Endothelial cell of umbilical vein (primary cell): ENCODE results near the gene ULK1. TPM values are rescaled to one million over a fixed set of nuclear protein-coding genes. Genes with fewer than 3 reads are reported as not detected.

ENCODE experiments used
- BruUV-seq: library from RNA; stranded (reverse); fragments of 400-500 nt; replicated peaks from 2 replicates; lab custom pipeline; 2021; lab: Mats Ljungman, UMichigan
- CTCF ChIA-PET: fragments of 300-600, 350-600 bp; sonication (Branson Sonifier 250); formaldehyde crosslinking; loops from one replicate; lab custom pipeline; 2021; ENCODE audit warnings: antibody characterized with exemption, inconsistent platforms; lab: Charles Lee
- POLR2A ChIA-PET: fragments of 300-600, 350-600 bp; sonication (Branson Sonifier 250); formaldehyde crosslinking; loops from one replicate; lab custom pipeline; 2021; ENCODE audit warnings: antibody characterized with exemption, inconsistent platforms; lab: Charles Lee
- DNase-seq: peaks from one replicate; pipeline ENCODE4 v3.0.0-alpha.2; 2011; ENCODE audit warnings: low read depth, low spot score
- FAIRE-seq: peaks from 2 replicates; lab custom pipeline; 2011; peaks lifted over from hg19 to GRCh38; lab: Jason Lieb, UNC
- H2AFZ ChIP-seq: 2 replicates; pipeline ENCODE4 v1.6.0; 2012; ENCODE audit warnings: low read depth, low read length, control low read depth, inconsistent platforms
- H3K27ac ChIP-seq: 2 replicates; pipeline ENCODE4 v1.5.1; 2011; ENCODE audit warnings: low read depth, mild to moderate bottlenecking, control low read depth, low read length, moderate library complexity; ENCODE audit not compliant: insufficient read depth
- H3K27me3 ChIP-seq, 2 experiments: 2 replicates each; pipeline versions ENCODE4 v1.6.0 to v1.6.1; 2011; ENCODE audit warnings: low read length in 2 of 2, mixed read lengths in 1 of 2; ENCODE audit not compliant: control insufficient read depth in 2 of 2, insufficient read depth in 2 of 2
- H3K36me3 ChIP-seq, 2 experiments: 2 replicates in 1 of 2; 3 replicates in 1 of 2; pipeline ENCODE4 v1.5.1; 2011; ENCODE audit warnings: low read length in 2 of 2, mild to moderate bottlenecking in 1 of 2, moderate library complexity in 1 of 2; ENCODE audit not compliant: control insufficient read depth in 2 of 2, insufficient read depth in 2 of 2; ENCODE audit errors: extremely low read depth in 1 of 2
- H3K4me1 ChIP-seq: 3 replicates; pipeline ENCODE4 v1.5.1; 2011; ENCODE audit warnings: mild to moderate bottlenecking, low read length; ENCODE audit not compliant: control insufficient read depth, insufficient read depth; ENCODE audit errors: extremely low read depth
- H3K4me2 ChIP-seq: 2 replicates; pipeline ENCODE4 v1.6.1; 2011; ENCODE audit warnings: low read length, control low read depth, mixed read lengths; ENCODE audit not compliant: insufficient read depth
- H3K4me3 ChIP-seq, 3 experiments: fragments of 200-600 bp in 1 of 3; sonication (generic), shearing (Covaris generic) in 1 of 3; replicated peaks in 1 of 3; 2 replicates each; pipeline ENCODE4 v1.5.1; 2011 to 2016; ENCODE audit warnings: control low read depth in 3 of 3, low read length in 3 of 3, mild to moderate bottlenecking in 2 of 3, inconsistent platforms in 1 of 3, low read depth in 1 of 3, moderate library complexity in 1 of 3; ENCODE audit not compliant: insufficient read depth in 1 of 3
- H3K79me2 ChIP-seq: 2 replicates; pipeline ENCODE4 v1.6.0; 2012; ENCODE audit warnings: low read length, inconsistent platforms; ENCODE audit not compliant: control insufficient read depth, insufficient read depth
- H3K9ac ChIP-seq: replicated peaks from 2 replicates; pipeline ENCODE3; 2011; ENCODE audit warnings: low read length, control low read depth; ENCODE audit not compliant: insufficient read depth; ENCODE audit errors: extremely low read depth
- H3K9me1 ChIP-seq: replicated peaks from 3 replicates; pipeline ENCODE4 v1.6.0; 2011; ENCODE audit warnings: mild to moderate bottlenecking, low read length; ENCODE audit not compliant: control insufficient read depth, insufficient read depth; ENCODE audit errors: extremely low read depth
- H3K9me3 ChIP-seq: replicated peaks from 2 replicates; pipeline ENCODE4 v1.5.1; 2012; ENCODE audit warnings: low read length, inconsistent platforms; ENCODE audit not compliant: control insufficient read depth, insufficient read depth
- H4K20me1 ChIP-seq: replicated peaks from 2 replicates; pipeline ENCODE3; 2011; ENCODE audit warnings: mild to moderate bottlenecking, low read length; ENCODE audit not compliant: control insufficient read depth, insufficient read depth; ENCODE audit errors: extremely low read depth
- EZH2 ChIP-seq: IDR thresholded peaks from 2 replicates; pipeline ENCODE4 v1.6.1; 2012; ENCODE audit warnings: borderline replicate concordance, low read depth, mild to moderate bottlenecking, moderate library complexity, low read length, inconsistent platforms; ENCODE audit not compliant: severe bottlenecking
- FOS ChIP-seq: IDR thresholded peaks from 2 replicates; pipeline ENCODE4 v1.6.1; 2011; ENCODE audit warnings: mild to moderate bottlenecking, low read length, moderate library complexity, borderline replicate concordance; ENCODE audit not compliant: insufficient read depth
- GATA2 ChIP-seq: IDR thresholded peaks from 2 replicates; pipeline ENCODE4 v1.7.0; 2011; ENCODE audit warnings: low read depth, mild to moderate bottlenecking, moderate library complexity, mixed read lengths, low read length; ENCODE audit not compliant: insufficient read length, insufficient read depth
- JUN ChIP-seq: IDR thresholded peaks from 2 replicates; pipeline ENCODE4 v1.6.1; 2011; ENCODE audit warnings: borderline replicate concordance, low read depth; ENCODE audit not compliant: insufficient read length, insufficient read depth
- MAX ChIP-seq: IDR thresholded peaks from 2 replicates; pipeline ENCODE4 v1.6.1; 2011; ENCODE audit not compliant: insufficient read depth, insufficient read length
- MYC ChIP-seq: IDR thresholded peaks from one replicate; pipeline ENCODE4 v1.6.1; 2011; ENCODE audit warnings: mild to moderate bottlenecking, low read depth, low read length
- POLR2A ChIP-seq: IDR thresholded peaks from 2 replicates; pipeline ENCODE4 v1.6.1; 2012; ENCODE audit warnings: low read depth, mild to moderate bottlenecking, control low read depth, low read length
- POLR2AphosphoS5 ChIP-seq: IDR thresholded peaks from 2 replicates; pipeline ENCODE4 v1.6.1; 2012; ENCODE audit warnings: low read depth, mild to moderate bottlenecking, control low read depth, low read length, moderate library complexity; ENCODE audit not compliant: insufficient read depth
- dilution Hi-C: fragments of 300-500 bp; cut with MboI; formaldehyde crosslinking; loops from one replicate; pipeline ENCODE4 v1.15.0; 2019; ENCODE audit warnings: low sequenced_read_pairs; ENCODE audit not compliant: extremely low pct_ligation_motif_present
- intact Hi-C: fragments of 100-400 bp; cut with micrococcal nuclease; formaldehyde crosslinking; loops from one replicate; pipeline ENCODE4 v1.10.0; 2022
- polyA plus RNA-seq, 4 experiments: library from polyadenylated mRNA; depleted of rRNA in 3 of 4; stranded (reverse) in 3 of 4; unstranded in 1 of 4; fragments of >200 nt; gene quantifications; 2 replicates each; pipeline versions ENCODE4 v1.2.1 to v1.2.3, GENCODE V29; 2011 to 2012; ENCODE audit warnings: missing spikeins in 1 of 4
- total RNA-seq: library from RNA; stranded (reverse); gene quantifications from 2 replicates; pipeline ENCODE4 v1.2.3, GENCODE V29; 2021
- TF ChIP-seq, protein P1 (sequence below), 2 donors: IDR thresholded peaks; 1 replicate in 1 of 2; 2 replicates in 1 of 2; pipeline ENCODE4 v1.5.1; 2011; ENCODE audit warnings: low read length in 2 of 2, mild to moderate bottlenecking in 2 of 2, moderate library complexity in 2 of 2, control low read depth in 1 of 2, inconsistent platforms in 1 of 2, low read depth in 1 of 2; ENCODE audit not compliant: insufficient read depth in 1 of 2; ENCODE audit errors: extremely low read depth in 1 of 2

The ULK1 gene
- total and polyA plus RNA-seq, 2 donors (not counting 3 experiments of a cell fraction or from before 2014, with no cell fraction given): 14.4 to 38.2 TPM

DNA sequence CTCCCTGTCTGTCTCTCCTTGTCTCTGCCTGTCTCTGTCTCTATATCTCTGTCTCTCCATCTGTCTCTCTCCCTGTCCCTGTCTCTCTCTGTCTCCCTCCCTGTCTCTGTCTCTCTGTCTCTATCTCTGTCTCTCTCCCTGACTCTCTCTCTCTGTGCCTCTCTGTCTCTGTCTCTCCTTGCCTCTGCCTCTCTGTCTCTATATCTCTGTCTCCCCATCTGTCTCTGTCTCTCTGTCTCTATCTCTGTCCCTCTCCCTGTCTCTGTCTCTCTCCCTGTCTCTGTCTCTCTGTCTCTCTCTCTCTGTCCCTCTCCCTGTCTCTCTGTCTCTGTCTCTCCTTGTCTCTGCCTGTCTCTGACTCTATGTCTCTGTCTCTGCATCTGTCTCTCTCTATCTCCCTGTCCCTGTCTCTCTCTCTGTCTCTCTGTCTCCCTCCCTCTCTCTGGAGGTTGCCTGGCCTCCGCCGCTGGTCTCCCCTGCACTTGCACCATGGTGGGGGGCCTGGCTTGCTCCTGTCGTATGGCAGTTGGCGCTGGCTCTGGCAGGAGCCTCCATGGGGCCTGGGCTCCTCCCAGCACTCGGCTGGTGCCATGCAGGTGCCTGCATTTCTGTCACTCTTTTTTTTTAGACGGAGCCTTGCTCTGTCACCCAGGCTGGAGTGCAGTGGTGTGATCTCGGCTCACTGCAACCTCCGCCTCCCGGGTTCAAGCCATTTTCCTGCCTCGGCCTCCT is 37.9 kb upstream of the ULK1 start:
- Histone ChIP-seq H4K20me1 (no peaks in the 10 kb centered on the region), H3K9ac (no peak overlapping the region), H3K4me3 (no peak overlapping the region), H3K27ac (no peak overlapping the region), H3K4me2 (no peak overlapping the region), H3K79me2 (no peaks in the 10 kb centered on the region), H3K27me3 (no peaks in the 10 kb centered on the region), H3K9me3 (no peaks in the 10 kb centered on the region), H3K9me1 (no peaks in the 10 kb centered on the region), H3K4me1 (no peaks in the 10 kb centered on the region), H3K36me3 (no peaks in the 10 kb centered on the region), H2AFZ (no peak overlapping the region)
- BruUV-seq: no TSS peak
- POLR2A ChIA-PET: no interaction called here
- dilution Hi-C loops: no loop called here
- DNase-seq: no peak
- CTCF ChIA-PET: no interaction called here
- no peak for FAIRE-seq
- TF ChIP-seq EZH2 (no peak), POLR2A (no peak), POLR2AphosphoS5 (no peak), JUN (no peak), FOS (no peak), MYC (no peak), MAX (no peak), GATA2 (no peak)
- TF ChIP-seq, protein P1, sequence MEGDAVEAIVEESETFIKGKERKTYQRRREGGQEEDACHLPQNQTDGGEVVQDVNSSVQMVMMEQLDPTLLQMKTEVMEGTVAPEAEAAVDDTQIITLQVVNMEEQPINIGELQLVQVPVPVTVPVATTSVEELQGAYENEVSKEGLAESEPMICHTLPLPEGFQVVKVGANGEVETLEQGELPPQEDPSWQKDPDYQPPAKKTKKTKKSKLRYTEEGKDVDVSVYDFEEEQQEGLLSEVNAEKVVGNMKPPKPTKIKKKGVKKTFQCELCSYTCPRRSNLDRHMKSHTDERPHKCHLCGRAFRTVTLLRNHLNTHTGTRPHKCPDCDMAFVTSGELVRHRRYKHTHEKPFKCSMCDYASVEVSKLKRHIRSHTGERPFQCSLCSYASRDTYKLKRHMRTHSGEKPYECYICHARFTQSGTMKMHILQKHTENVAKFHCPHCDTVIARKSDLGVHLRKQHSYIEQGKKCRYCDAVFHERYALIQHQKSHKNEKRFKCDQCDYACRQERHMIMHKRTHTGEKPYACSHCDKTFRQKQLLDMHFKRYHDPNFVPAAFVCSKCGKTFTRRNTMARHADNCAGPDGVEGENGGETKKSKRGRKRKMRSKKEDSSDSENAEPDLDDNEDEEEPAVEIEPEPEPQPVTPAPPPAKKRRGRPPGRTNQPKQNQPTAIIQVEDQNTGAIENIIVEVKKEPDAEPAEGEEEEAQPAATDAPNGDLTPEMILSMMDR (IDR thresholded peaks at IDR 0.05; ENCODE audit: extremely low read depth in 1 of 2, insufficient read depth in 1 of 2, low read depth in 1 of 2, low read length in 2 of 2): no peak
- intact Hi-C loops: no loop called here
